H9 (cell line): Measurements from ENCODE around the gene TTC31. TPM values are rescaled to one million over a fixed set of nuclear protein-coding genes. Genes with fewer than 3 reads are reported as not detected.

Source experiments
- DNase-seq: peaks from one replicate; pipeline ENCODE4 v3.0.0-alpha.2; 2017
- H2AFZ ChIP-seq: one replicate; pipeline ENCODE4 v1.6.1; 2013; ENCODE audit warnings: mild to moderate bottlenecking, low read length, control low read depth, moderate library complexity
- H2AK5ac ChIP-seq: 2 replicates; pipeline ENCODE4 v1.6.1; 2013; ENCODE audit warnings: low read length, control low read depth, mixed read lengths; ENCODE audit not compliant: insufficient read length
- H2BK120ac ChIP-seq: one replicate; pipeline ENCODE4 v1.6.1; 2013; ENCODE audit warnings: low read depth, mild to moderate bottlenecking, low read length, control low read depth, inconsistent platforms; ENCODE audit not compliant: poor library complexity, severe bottlenecking
- H2BK12ac ChIP-seq: 2 replicates; pipeline ENCODE4 v1.6.1; 2013; ENCODE audit warnings: low read length, control low read depth, mixed read lengths, low read depth; ENCODE audit not compliant: insufficient read length
- H2BK15ac ChIP-seq: 2 replicates; pipeline ENCODE4 v1.6.1; 2013; ENCODE audit warnings: low read depth, low read length, control low read depth
- H2BK20ac ChIP-seq: one replicate; pipeline ENCODE4 v1.6.1; 2013; ENCODE audit warnings: low read depth, mild to moderate bottlenecking, low read length, control low read depth, inconsistent platforms; ENCODE audit not compliant: poor library complexity, severe bottlenecking
- H2BK5ac ChIP-seq: 2 replicates; pipeline ENCODE4 v1.6.1; 2013; ENCODE audit warnings: low read length, control low read depth, mixed read lengths; ENCODE audit not compliant: insufficient read length
- H3K14ac ChIP-seq: 2 replicates; pipeline ENCODE4 v1.6.1; 2013; ENCODE audit warnings: low read length, control low read depth; ENCODE audit not compliant: insufficient read depth
- H3K18ac ChIP-seq: 2 replicates; pipeline ENCODE4 v1.6.1; 2013; ENCODE audit warnings: low read depth, mild to moderate bottlenecking, mixed read lengths, low read length, control low read depth; ENCODE audit not compliant: insufficient read length
- H3K23ac ChIP-seq: 2 replicates; pipeline ENCODE4 v1.6.1; 2013; ENCODE audit warnings: low read length, control low read depth, mixed read lengths, low read depth; ENCODE audit not compliant: insufficient read length
- H3K23me2 ChIP-seq: 2 replicates; pipeline ENCODE4 v1.6.1; 2013; ENCODE audit warnings: low read depth, mild to moderate bottlenecking, mixed read lengths, low read length, control low read depth; ENCODE audit not compliant: insufficient read length, poor library complexity, severe bottlenecking
- H3K27ac ChIP-seq: 2 replicates; pipeline ENCODE4 v1.5.1; 2013; ENCODE audit warnings: low read length, control low read depth, mixed read lengths, low read depth; ENCODE audit not compliant: insufficient read length
- H3K27me3 ChIP-seq: 2 replicates; pipeline ENCODE4 v1.6.1; 2013; ENCODE audit warnings: low read length, control low read depth, inconsistent platforms; ENCODE audit not compliant: insufficient read depth
- H3K4ac ChIP-seq: 2 replicates; pipeline ENCODE4 v1.6.1; 2013; ENCODE audit warnings: low read depth, mild to moderate bottlenecking, control low read depth, inconsistent platforms, low read length, moderate library complexity
- H3K4me1 ChIP-seq: 2 replicates; pipeline ENCODE4 v1.6.1; 2013; ENCODE audit warnings: low read length, control low read depth, inconsistent platforms; ENCODE audit not compliant: insufficient read depth
- H3K4me2 ChIP-seq: 2 replicates; pipeline ENCODE4 v1.6.1; 2013; ENCODE audit warnings: low read length, control low read depth, mixed read lengths; ENCODE audit not compliant: insufficient read length, insufficient read depth
- H3K56ac ChIP-seq: 2 replicates; pipeline ENCODE4 v1.6.1; 2013; ENCODE audit warnings: low read depth, mild to moderate bottlenecking, mixed read lengths, low read length, control low read depth; ENCODE audit not compliant: insufficient read length
- H3K79me1 ChIP-seq: 2 replicates; pipeline ENCODE4 v1.6.1; 2013; ENCODE audit warnings: low read depth, mild to moderate bottlenecking, moderate library complexity, low read length, control low read depth, inconsistent platforms; ENCODE audit not compliant: insufficient read depth, poor library complexity, severe bottlenecking
- H3K79me2 ChIP-seq: 2 replicates; pipeline ENCODE4 v1.6.1; 2013; ENCODE audit warnings: low read length, control low read depth, inconsistent platforms; ENCODE audit not compliant: insufficient read depth
- H3K9ac ChIP-seq: 2 replicates; pipeline ENCODE4 v1.6.1; 2013; ENCODE audit warnings: low read length, control low read depth, mixed read lengths; ENCODE audit not compliant: insufficient read length; ENCODE audit errors: extremely low read depth
- H3K9me3 ChIP-seq: one replicate; pipeline ENCODE4 v1.6.1; 2013; ENCODE audit warnings: low read depth, low read length, inconsistent platforms; ENCODE audit not compliant: control insufficient read depth
- H3T11ph ChIP-seq: one replicate; pipeline ENCODE4 v1.6.1; 2013; ENCODE audit warnings: mild to moderate bottlenecking, low read length, control low read depth, inconsistent platforms
- H4K20me1 ChIP-seq: one replicate; pipeline ENCODE4 v1.6.1; 2013; ENCODE audit not compliant: control insufficient read depth, insufficient read length, insufficient read depth
- H4K5ac ChIP-seq: 2 replicates; pipeline ENCODE4 v1.6.1; 2013; ENCODE audit warnings: low read depth, mild to moderate bottlenecking, mixed read lengths, low read length, control low read depth; ENCODE audit not compliant: insufficient read length
- H4K8ac ChIP-seq: replicated peaks from 2 replicates; pipeline ENCODE4 v1.6.1; 2013; ENCODE audit warnings: low read length, control low read depth, mixed read lengths, low read depth; ENCODE audit not compliant: insufficient read length
- H4K91ac ChIP-seq: 2 replicates; pipeline ENCODE4 v1.6.1; 2013; ENCODE audit warnings: low read depth, mild to moderate bottlenecking, moderate library complexity, mixed read lengths, low read length, control low read depth; ENCODE audit not compliant: insufficient read length
- H3K27ac Mint-ChIP-seq, 3 experiments: 2 replicates in 2 of 3; 3 replicates in 1 of 3; pipeline ENCODE4 v1.8.0; 2020 to 2021; ENCODE audit warnings: mixed read lengths in 3 of 3, mild to moderate bottlenecking in 1 of 3, moderate library complexity in 1 of 3
- H3K27me3 Mint-ChIP-seq: 2 replicates; pipeline ENCODE4 v1.8.0; 2021; ENCODE audit warnings: low read depth, mild to moderate bottlenecking, moderate library complexity, mixed read lengths
- H3K36me3 Mint-ChIP-seq, 3 experiments: 2 replicates in 2 of 3; 3 replicates in 1 of 3; pipeline ENCODE4 v1.8.0; 2020 to 2021; ENCODE audit warnings: low read depth in 3 of 3, mixed read lengths in 3 of 3; ENCODE audit not compliant: insufficient read depth in 1 of 3
- H3K4me1 Mint-ChIP-seq, 2 experiments: 2 replicates each; pipeline ENCODE4 v1.8.0; 2020; ENCODE audit warnings: mixed read lengths in 2 of 2
- H3K4me3 Mint-ChIP-seq, 2 experiments: 2 replicates in 1 of 2; 3 replicates in 1 of 2; pipeline ENCODE4 v1.8.0; 2020 to 2021; ENCODE audit warnings: mild to moderate bottlenecking in 2 of 2, mixed read lengths in 2 of 2, moderate library complexity in 1 of 2
- H3K9me3 Mint-ChIP-seq, 2 experiments: 2 replicates in 1 of 2; 3 replicates in 1 of 2; pipeline ENCODE4 v1.8.0; 2020; ENCODE audit warnings: mild to moderate bottlenecking in 2 of 2, mixed read lengths in 2 of 2, moderate library complexity in 1 of 2
- WGBS: extraction: QIAGEN DNeasy Blood & Tissue Kit; methylation state at CpG from one replicate; pipeline ENCODE4 v1.1.7; 2013; ENCODE audit warnings: missing lambda C conversion rate, low lambda C conversion rate, mixed read lengths; ENCODE audit not compliant: insufficient read length; ENCODE audit errors: extremely low coverage; 5-methylcytosine and 5-hydroxymethylcytosine counted together
- total RNA-seq: library from RNA; stranded (reverse); gene quantifications from 2 replicates; pipeline ENCODE4 v1.2.1, GENCODE V29; 2021
- TF ChIP-seq, protein P1 (sequence below): fragments of 200-600 bp; sonication (generic); conservative IDR thresholded peaks from 3 replicates; pipeline ENCODE4 v1.8.0; 2021; ENCODE audit warnings: antibody characterized with exemption, mild to moderate bottlenecking

Gene TTC31
- total RNA-seq, 1 experiment from 2014 or later = 33.3 TPM

DNA sequence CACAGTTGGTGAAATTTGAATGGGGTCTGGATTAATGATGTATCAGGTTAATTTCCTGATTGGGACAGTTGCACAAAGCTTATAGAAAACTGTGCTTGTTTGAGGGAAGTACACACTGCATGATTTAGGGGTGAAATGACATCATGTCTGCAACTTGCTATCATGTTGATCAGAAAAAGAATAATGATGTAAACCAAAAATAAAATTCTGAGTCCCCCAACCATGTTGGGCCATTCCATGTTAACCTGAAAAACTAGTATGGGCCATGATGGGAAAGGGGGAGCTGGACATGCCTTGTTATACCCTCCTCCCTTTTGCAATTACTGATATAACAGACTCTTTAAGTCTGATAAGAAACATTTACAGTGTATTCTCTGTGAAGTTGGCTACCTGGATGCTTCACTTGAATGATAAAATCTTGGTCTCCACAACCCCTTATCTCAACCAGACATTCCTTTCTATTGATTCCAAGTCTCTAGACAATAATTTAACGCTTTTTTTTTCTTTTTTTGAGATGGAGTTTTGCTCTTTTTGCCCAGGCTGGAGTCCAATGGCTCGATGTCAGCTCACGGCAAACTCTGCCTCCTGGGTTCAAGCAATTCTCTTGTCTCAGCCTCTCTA, 32.2 kb upstream of the TTC31 start:
- no peaks in the 10 kb centered on the region for H3K9me3 Mint-ChIP-seq
- H3K4me2 ChIP-seq = no peak overlapping the region
- no CpG with 5 or more reads among the region's 3 CpGs for WGBS

More for the DNA sequence above, 32.2 kb upstream of the TTC31 start:
- Histone ChIP-seq H2BK120ac (no peak overlapping the region), H2AFZ (no peak overlapping the region), H2BK12ac (no peak overlapping the region), H4K5ac (no peak overlapping the region), H4K91ac (no peak overlapping the region), H2AK5ac (no peak overlapping the region), H3K79me1 (no peaks in the 10 kb centered on the region), H4K8ac (no peak overlapping the region), H3T11ph (no peak overlapping the region), H3K14ac (no peak overlapping the region), H3K27me3 (no peaks in the 10 kb centered on the region), H2BK15ac (no peak overlapping the region), H2BK5ac (no peak overlapping the region), H3K9ac (no peak overlapping the region), H3K23me2 (peaks cover 5% of the 10 kb centered on the region), H3K27ac (no peak overlapping the region), H3K4ac (no peak overlapping the region), H4K20me1 (no peaks in the 10 kb centered on the region), H3K56ac (no peak overlapping the region), H3K4me1 (no peaks in the 10 kb centered on the region), H3K23ac (no peak overlapping the region), H3K79me2 (no peaks in the 10 kb centered on the region), H3K18ac (no peak overlapping the region), H2BK20ac (no peak overlapping the region), H3K9me3 (no peaks in the 10 kb centered on the region)
- H3K36me3 Mint-ChIP-seq = no peaks in the 10 kb centered on the region
- H3K27ac Mint-ChIP-seq = no peak overlapping the region; a peak in 1 of 7 replicates
- TF ChIP-seq, protein P1, sequence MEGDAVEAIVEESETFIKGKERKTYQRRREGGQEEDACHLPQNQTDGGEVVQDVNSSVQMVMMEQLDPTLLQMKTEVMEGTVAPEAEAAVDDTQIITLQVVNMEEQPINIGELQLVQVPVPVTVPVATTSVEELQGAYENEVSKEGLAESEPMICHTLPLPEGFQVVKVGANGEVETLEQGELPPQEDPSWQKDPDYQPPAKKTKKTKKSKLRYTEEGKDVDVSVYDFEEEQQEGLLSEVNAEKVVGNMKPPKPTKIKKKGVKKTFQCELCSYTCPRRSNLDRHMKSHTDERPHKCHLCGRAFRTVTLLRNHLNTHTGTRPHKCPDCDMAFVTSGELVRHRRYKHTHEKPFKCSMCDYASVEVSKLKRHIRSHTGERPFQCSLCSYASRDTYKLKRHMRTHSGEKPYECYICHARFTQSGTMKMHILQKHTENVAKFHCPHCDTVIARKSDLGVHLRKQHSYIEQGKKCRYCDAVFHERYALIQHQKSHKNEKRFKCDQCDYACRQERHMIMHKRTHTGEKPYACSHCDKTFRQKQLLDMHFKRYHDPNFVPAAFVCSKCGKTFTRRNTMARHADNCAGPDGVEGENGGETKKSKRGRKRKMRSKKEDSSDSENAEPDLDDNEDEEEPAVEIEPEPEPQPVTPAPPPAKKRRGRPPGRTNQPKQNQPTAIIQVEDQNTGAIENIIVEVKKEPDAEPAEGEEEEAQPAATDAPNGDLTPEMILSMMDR = no peak
- no peak overlapping the region; a peak in 1 of 5 replicates for H3K4me3 Mint-ChIP-seq
- H3K27me3 Mint-ChIP-seq = peaks cover 5% of the 10 kb centered on the region
- peaks cover 8 to 13% of the 10 kb centered on the region in 2 experiments for H3K4me1 Mint-ChIP-seq
- DNase-seq = no peak
